K562 (cell line): Measurements from ENCODE around the gene CAV1. TPM values are rescaled to one million over a fixed set of nuclear protein-coding genes. Genes with fewer than 3 reads are reported as not detected.
A peak's percentile ranks its signal among the peaks of the same experiment; 100 is the strongest.

Source experiments
- CCNT2 ChIP-seq: IDR thresholded peaks from 2 replicates; pipeline ENCODE4 v1.6.1; 2011; ENCODE audit warnings: borderline replicate concordance, low read depth, mild to moderate bottlenecking, moderate library complexity, mixed read lengths, low read length; ENCODE audit not compliant: insufficient read length; ENCODE audit errors: extremely low read depth
- CHD4 ChIP-seq: fragments of 200-600 bp; sonication (generic); IDR thresholded peaks from 3 replicates; pipeline ENCODE4 v1.6.1; 2012; ENCODE audit warnings: low read depth, mild to moderate bottlenecking, mixed read lengths, low read length, inconsistent platforms; ENCODE audit not compliant: insufficient read depth, insufficient replicate concordance, poor library complexity, severe bottlenecking
- CXXC5 ChIP-seq: fragments of 250-450 bp; sonication (Bioruptor Pico); IDR thresholded peaks from 2 replicates; pipeline ENCODE4 v1.8.0; 2022; ENCODE audit warnings: inconsistent platforms, mild to moderate bottlenecking, moderate library complexity
- ELF1 ChIP-seq: fragments of 200-800 bp; sonication (Bioruptor generic); IDR thresholded peaks from 2 replicates; pipeline ENCODE4 v1.6.1; 2016; ENCODE audit warnings: missing genetic modification characterization, missing compliant biosample characterization
- ETV1 ChIP-seq: fragments of 450-650 bp; conservative IDR thresholded peaks from 2 replicates; pipeline ENCODE4 v1.6.1; 2016; ENCODE audit warnings: missing genetic modification characterization, control low read depth, low read depth, missing compliant biosample characterization
- FOS ChIP-seq: IDR thresholded peaks from 3 replicates; pipeline ENCODE4 v1.6.1; 2011; ENCODE audit not compliant: insufficient read length; ENCODE audit errors: extremely low read depth
- FOSL1 ChIP-seq: fragments of 200-800 bp; sonication (Bioruptor generic); conservative IDR thresholded peaks from 2 replicates; pipeline ENCODE4 v1.6.1; 2016; ENCODE audit warnings: missing genetic modification characterization, missing compliant biosample characterization
- HDAC3 ChIP-seq: fragments of 450-650 bp; IDR thresholded peaks from 2 replicates; pipeline ENCODE4 v1.6.1; 2018; ENCODE audit warnings: borderline replicate concordance, mild to moderate bottlenecking, moderate library complexity; ENCODE audit not compliant: partially characterized antibody
- KLF10 ChIP-seq: fragments of 250-450 bp; sonication (Bioruptor Pico); IDR thresholded peaks from 2 replicates; pipeline ENCODE4 v1.6.1; 2021; ENCODE audit warnings: matching md5 sums
- LCOR ChIP-seq: sonication (generic); formaldehyde crosslinking; IDR thresholded peaks from 2 replicates; pipeline ENCODE4 v1.8.0; 2022; ENCODE audit warnings: mild to moderate bottlenecking, missing genetic modification reagents
- NCOA6 ChIP-seq: fragments of 450-650 bp; IDR thresholded peaks from 2 replicates; pipeline ENCODE4 v1.6.1; 2017; ENCODE audit warnings: mild to moderate bottlenecking
- RB1 ChIP-seq: fragments of 450-650 bp; IDR thresholded peaks from 2 replicates; pipeline ENCODE4 v1.6.1; 2017; ENCODE audit warnings: low read depth, mild to moderate bottlenecking
- RBM25 ChIP-seq: fragments of 200-400 bp; formaldehyde crosslinking; IDR thresholded peaks from 2 replicates; pipeline ENCODE4 v1.6.1; 2018; ENCODE audit warnings: low read length, low read depth, moderate library complexity; ENCODE audit not compliant: severe bottlenecking
- SAFB ChIP-seq: fragments of 200-400 bp; formaldehyde crosslinking; IDR thresholded peaks from 2 replicates; pipeline ENCODE4 v1.6.1; 2017; ENCODE audit warnings: low read depth, low read length, borderline replicate concordance
- STAG1 ChIP-seq: sonication (generic); formaldehyde crosslinking; IDR thresholded peaks from 2 replicates; pipeline ENCODE4 v1.5.0; 2020; ENCODE audit warnings: missing genetic modification reagents, borderline replicate concordance
- THRAP3 ChIP-seq: fragments of 450-650 bp; IDR thresholded peaks from 2 replicates; pipeline ENCODE4 v1.6.1; 2016; ENCODE audit warnings: mild to moderate bottlenecking, inconsistent platforms, borderline replicate concordance
- XRCC5 ChIP-seq: fragments of 200-400 bp; formaldehyde crosslinking; IDR thresholded peaks from 2 replicates; pipeline ENCODE4 v1.6.1; 2017; ENCODE audit warnings: low read depth, mild to moderate bottlenecking, low read length
- ZBTB1 ChIP-seq: sonication (generic); formaldehyde crosslinking; IDR thresholded peaks from 2 replicates; pipeline ENCODE4 v1.8.1; 2023; ENCODE audit warnings: missing genetic modification reagents, low read depth, mild to moderate bottlenecking, borderline replicate concordance
- ZNF140 ChIP-seq: fragments of 250-450 bp; sonication (Bioruptor Pico); IDR thresholded peaks from 2 replicates; pipeline ENCODE4 v1.8.0; 2021; ENCODE audit warnings: moderate library complexity, mild to moderate bottlenecking, inconsistent platforms
- ZNF143 ChIP-seq: sonication (generic); formaldehyde crosslinking; IDR thresholded peaks from 2 replicates; pipeline ENCODE4 v1.9.0; 2022; ENCODE audit warnings: mild to moderate bottlenecking, missing genetic modification reagents
- ZNF175 ChIP-seq: fragments of 200-800 bp; sonication (Bioruptor generic); IDR thresholded peaks from 2 replicates; pipeline ENCODE4 v1.6.1; 2016; ENCODE audit warnings: low read depth, mild to moderate bottlenecking, missing genetic modification characterization, missing compliant biosample characterization
- ZNF354B ChIP-seq: fragments of 250-450 bp; sonication (Bioruptor Pico); IDR thresholded peaks from 2 replicates; pipeline ENCODE4 v1.4.0; 2020
- ZNF589 ChIP-seq: fragments of 200-800 bp; sonication (Bioruptor generic); IDR thresholded peaks from 2 replicates; pipeline ENCODE4 v1.6.1; 2016; ENCODE audit warnings: low read depth, missing genetic modification characterization, missing compliant biosample characterization
- ZNF785 ChIP-seq: fragments of 250-450 bp; sonication (Bioruptor Pico); IDR thresholded peaks from 2 replicates; pipeline ENCODE4 v1.4.0; 2020; ENCODE audit warnings: mild to moderate bottlenecking
- polyA plus RNA-seq, 8 experiments: library from polyadenylated mRNA; depleted of rRNA in 4 of 8; stranded (reverse) in 5 of 8; unstranded in 3 of 8; fragments of >200 nt; fragmentation: Nextera tagmentation in 2 of 8; fragmentation: Illumina TruSeq in 1 of 8; extraction: Ambion mirVana in 2 of 8; extraction: Trizol in 1 of 8; gene quantifications; 2 replicates each; pipeline versions ENCODE4 v1.2.1 to v1.2.3, GENCODE V29; 2011 to 2014; ENCODE audit warnings: inconsistent platforms in 1 of 8, missing spikeins in 1 of 8
- total RNA-seq, 7 experiments: library from RNA; depleted of rRNA in 6 of 7; stranded (reverse); fragments of >200 nt in 6 of 7; fragmentation: Illumina TruSeq in 2 of 7; extraction: Trizol in 2 of 7; gene quantifications; 2 replicates each; pipeline versions ENCODE4 v1.2.1 to v1.2.3, GENCODE V29; 2011 to 2021; ENCODE audit warnings: low replicate concordance in 1 of 7
- TF ChIP-seq, protein P1 (sequence below): fragments of 250-450 bp; sonication (Bioruptor Pico); IDR thresholded peaks from 2 replicates; pipeline ENCODE4 v1.8.0; 2022; ENCODE audit warnings: moderate library complexity, mild to moderate bottlenecking, inconsistent platforms
- TF ChIP-seq, protein P2 (sequence below): fragments of 250-450 bp; sonication (Bioruptor Pico); IDR thresholded peaks from 2 replicates; pipeline ENCODE4 v1.4.0; 2020; ENCODE audit warnings: mild to moderate bottlenecking

CAV1 gene
- total and polyA plus RNA-seq, 9 of the 15 experiments (the other 6 are each of a cell fraction or from before 2014, with no cell fraction given), result 0.08 to 1.5 (median 0.63) TPM

DNA sequence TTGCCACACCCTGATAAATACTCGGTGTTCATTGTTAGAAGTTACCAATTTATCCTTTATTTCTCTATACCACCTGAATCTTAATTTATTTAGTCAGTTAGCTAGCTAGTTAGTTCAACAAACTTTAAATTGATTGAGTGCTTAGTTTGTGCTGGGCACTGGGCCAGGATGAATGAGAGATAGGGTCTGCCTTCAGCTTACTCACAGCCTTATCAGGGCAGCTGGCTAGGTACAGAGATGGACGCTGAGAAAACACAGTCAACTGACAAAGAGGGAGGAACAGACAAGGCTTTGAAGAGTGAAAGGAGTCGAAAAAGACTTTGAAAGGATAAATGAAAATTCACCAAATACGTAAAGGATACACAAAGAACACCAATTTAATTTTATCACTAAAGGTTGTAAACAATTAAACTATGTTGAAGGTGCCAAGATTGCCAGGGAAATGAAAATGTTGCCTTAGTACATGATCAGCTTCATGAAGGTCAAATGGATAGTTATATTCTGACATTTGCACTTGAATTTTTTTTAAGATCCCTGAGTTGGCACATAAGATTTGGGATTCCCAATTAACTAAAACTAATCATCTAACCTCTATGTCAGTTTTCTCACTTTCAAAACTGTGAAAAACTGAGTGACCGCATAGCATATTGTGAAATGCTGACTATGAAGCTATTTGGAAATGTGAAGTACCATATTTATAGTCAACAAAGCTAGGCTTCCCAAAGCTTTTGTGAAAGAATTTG, 23.2 kb upstream of the CAV1 start (continued):
- TF ChIP-seq ETV1 (tag) (no peak), HDAC3 (no peak), SAFB (no peak), ELF1 (tag) (no peak), ZBTB1 (CRISPR knock-in tag) (no peak), ZNF354B (no peak), CHD4 (no peak), ZNF785 (no peak), ZNF589 (0 out of 2 replicates have a peak, but pooled peaks have one; percentile 24), LCOR (CRISPR knock-in tag) (no peak), CCNT2 (peak; percentile 86), ZNF143 (CRISPR knock-in tag) (no peak), CXXC5 (CRISPR knock-in tag) (0 out of 2 replicates have a peak, but pooled peaks have one; percentile 29), ZNF140 (no peak), KLF10 (no peak), ZNF175 (no peak), RB1 (no peak), FOSL1 (tag) (peak; percentile 96), RBM25 (no peak), STAG1 (no peak), XRCC5 (no peak), NCOA6 (no peak), THRAP3 (no peak), FOS (peak; percentile 60)
- TF ChIP-seq, protein P1, sequence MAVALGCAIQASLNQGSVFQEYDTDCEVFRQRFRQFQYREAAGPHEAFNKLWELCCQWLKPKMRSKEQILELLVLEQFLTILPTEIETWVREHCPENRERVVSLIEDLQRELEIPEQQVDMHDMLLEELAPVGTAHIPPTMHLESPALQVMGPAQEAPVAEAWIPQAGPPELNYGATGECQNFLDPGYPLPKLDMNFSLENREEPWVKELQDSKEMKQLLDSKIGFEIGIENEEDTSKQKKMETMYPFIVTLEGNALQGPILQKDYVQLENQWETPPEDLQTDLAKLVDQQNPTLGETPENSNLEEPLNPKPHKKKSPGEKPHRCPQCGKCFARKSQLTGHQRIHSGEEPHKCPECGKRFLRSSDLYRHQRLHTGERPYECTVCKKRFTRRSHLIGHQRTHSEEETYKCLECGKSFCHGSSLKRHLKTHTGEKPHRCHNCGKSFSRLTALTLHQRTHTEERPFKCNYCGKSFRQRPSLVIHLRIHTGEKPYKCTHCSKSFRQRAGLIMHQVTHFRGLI (CRISPR knock-in tag), result 0 out of 2 replicates have a peak, but pooled peaks have one; percentile 16
- TF ChIP-seq, protein P2, sequence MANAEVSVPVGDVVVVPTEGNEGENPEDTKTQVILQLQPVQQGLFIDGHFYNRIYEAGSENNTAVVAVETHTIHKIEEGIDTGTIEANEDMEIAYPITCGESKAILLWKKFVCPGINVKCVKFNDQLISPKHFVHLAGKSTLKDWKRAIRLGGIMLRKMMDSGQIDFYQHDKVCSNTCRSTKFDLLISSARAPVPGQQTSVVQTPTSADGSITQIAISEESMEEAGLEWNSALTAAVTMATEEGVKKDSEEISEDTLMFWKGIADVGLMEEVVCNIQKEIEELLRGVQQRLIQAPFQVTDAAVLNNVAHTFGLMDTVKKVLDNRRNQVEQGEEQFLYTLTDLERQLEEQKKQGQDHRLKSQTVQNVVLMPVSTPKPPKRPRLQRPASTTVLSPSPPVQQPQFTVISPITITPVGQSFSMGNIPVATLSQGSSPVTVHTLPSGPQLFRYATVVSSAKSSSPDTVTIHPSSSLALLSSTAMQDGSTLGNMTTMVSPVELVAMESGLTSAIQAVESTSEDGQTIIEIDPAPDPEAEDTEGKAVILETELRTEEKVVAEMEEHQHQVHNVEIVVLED (CRISPR knock-in tag), result 0 out of 2 replicates have a peak, but pooled peaks have one; percentile 4
